Chondrocyte (in vitro differentiated cells): ENCODE results near the gene ALDH1A2. TPM values are rescaled to one million over a fixed set of nuclear protein-coding genes. Genes with fewer than 3 reads are reported as not detected.

ENCODE experiments used
- DNase-seq: peaks from one replicate; pipeline ENCODE4 v3.0.0; 2021; ENCODE audit warnings: mixed read lengths, low spot score
- H3K27ac Mint-ChIP-seq: one replicate; pipeline ENCODE4 v1.8.0; 2021; ENCODE audit warnings: mild to moderate bottlenecking, moderate library complexity, mixed read lengths; ENCODE audit not compliant: unreplicated experiment
- H3K27me3 Mint-ChIP-seq: 2 replicates; pipeline ENCODE4 v1.8.0; 2021; ENCODE audit warnings: low read depth, mixed read lengths
- H3K36me3 Mint-ChIP-seq: 2 replicates; pipeline ENCODE4 v1.8.0; 2021; ENCODE audit warnings: low read depth, mixed read lengths
- H3K4me1 Mint-ChIP-seq: 2 replicates; pipeline ENCODE4 v1.8.0; 2021; ENCODE audit warnings: low read depth, mild to moderate bottlenecking, mixed read lengths
- H3K4me3 Mint-ChIP-seq: one replicate; pipeline ENCODE4 v1.8.0; 2021; ENCODE audit warnings: mild to moderate bottlenecking, moderate library complexity, mixed read lengths; ENCODE audit not compliant: unreplicated experiment
- H3K9me3 Mint-ChIP-seq: 2 replicates; pipeline ENCODE4 v1.8.0; 2021; ENCODE audit warnings: low read depth, mixed read lengths
- CTCF ChIP-seq: fragments of 200-600 bp; sonication (generic); IDR thresholded peaks from 2 replicates; pipeline ENCODE4 v1.5.0; 2021; ENCODE audit warnings: antibody characterized with exemption, mild to moderate bottlenecking, moderate library complexity
- total RNA-seq: library from RNA; stranded (reverse); gene quantifications from 3 replicates; pipeline ENCODE4 v1.2.1, GENCODE V29; 2021

Gene ALDH1A2
- total RNA-seq, 1 donor from 2014 or later = not detected

GRCh38 chr15:57932348-57932747 is 133.2 kb downstream of the ALDH1A2 start:
- Mint-ChIP-seq H3K9me3 (peaks cover 10% of the 10 kb centered on the region), H3K27ac (no peak overlapping the region), H3K27me3 (peaks cover 34% of the 10 kb centered on the region), H3K36me3 (no peaks in the 10 kb centered on the region), H3K4me3 (no peak overlapping the region), H3K4me1 (no peaks in the 10 kb centered on the region)
- no peak for TF ChIP-seq CTCF
- DNase-seq = no peak

- peaks cover 30% of the 10 kb centered on the region for H3K27me3 Mint-ChIP-seq
- no peak for TF ChIP-seq CTCF
- H3K36me3 Mint-ChIP-seq = no peaks in the 10 kb centered on the region
- H3K4me3 Mint-ChIP-seq = no peak overlapping the region
- H3K27ac Mint-ChIP-seq = no peak overlapping the region
- H3K4me1 Mint-ChIP-seq = no peaks in the 10 kb centered on the region
- peaks cover 10% of the 10 kb centered on the region for H3K9me3 Mint-ChIP-seq
- DNase-seq = no peak
Observed at GRCh38 chr15:57931570-57931969, 133.9 kb downstream of the ALDH1A2 start.

- no peak for DNase-seq
- no peak for TF ChIP-seq CTCF
- Mint-ChIP-seq H3K4me3 (no peak overlapping the region), H3K9me3 (no peaks in the 10 kb centered on the region), H3K27ac (no peak overlapping the region), H3K27me3 (peaks cover 34% of the 10 kb centered on the region), H3K4me1 (peaks cover 12% of the 10 kb centered on the region), H3K36me3 (no peaks in the 10 kb centered on the region)
Observed at GRCh38 chr15:57927091-57927631, 138.3 kb downstream of the ALDH1A2 start.

GRCh38 chr15:57925650-57926049 is 139.9 kb downstream of the ALDH1A2 start:
- DNase-seq = no peak

GRCh38 chr15:57924598-57924997 is 140.9 kb downstream of the ALDH1A2 start:
- Mint-ChIP-seq H3K9me3 (no peaks in the 10 kb centered on the region), H3K27me3 (peaks cover 33% of the 10 kb centered on the region), H3K4me1 (peaks cover 16% of the 10 kb centered on the region), H3K36me3 (no peaks in the 10 kb centered on the region), H3K4me3 (no peak overlapping the region), H3K27ac (no peak overlapping the region)
- no peak for DNase-seq
- TF ChIP-seq CTCF = no peak

More at GRCh38 chr15:57925650-57926049, 139.9 kb downstream of the ALDH1A2 start:
- Mint-ChIP-seq H3K4me3 (no peak overlapping the region), H3K4me1 (peaks cover 16% of the 10 kb centered on the region), H3K9me3 (no peaks in the 10 kb centered on the region), H3K27me3 (peaks cover 31% of the 10 kb centered on the region), H3K36me3 (no peaks in the 10 kb centered on the region), H3K27ac (no peak overlapping the region)
- TF ChIP-seq CTCF = no peak
